ENCODE data around the gene UGT1A5.
A peak's percentile ranks its signal among the peaks of the same experiment; 100 is the strongest.

Gene UGT1A5

DNA sequence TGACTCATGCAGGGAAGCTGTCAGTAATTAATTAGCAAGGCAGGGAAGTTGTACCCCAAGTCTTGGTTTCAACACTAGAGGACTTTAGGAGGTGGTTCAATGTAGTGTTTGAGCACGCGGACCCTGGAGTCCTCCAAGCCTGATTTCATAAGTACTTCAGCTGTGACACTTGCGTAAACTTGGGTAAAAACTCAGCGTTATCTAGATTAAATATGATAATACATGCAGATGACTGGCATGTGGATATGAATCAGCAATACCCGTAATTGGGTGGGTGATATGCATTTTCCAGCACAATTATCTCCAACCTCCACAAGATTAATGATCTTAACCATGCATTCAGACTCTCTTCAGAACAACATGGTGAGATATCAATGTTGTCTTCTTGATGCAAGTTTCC, 25.8 kb upstream of the UGT1A5 start:
- TF ChIP-seq, protein P1, sequence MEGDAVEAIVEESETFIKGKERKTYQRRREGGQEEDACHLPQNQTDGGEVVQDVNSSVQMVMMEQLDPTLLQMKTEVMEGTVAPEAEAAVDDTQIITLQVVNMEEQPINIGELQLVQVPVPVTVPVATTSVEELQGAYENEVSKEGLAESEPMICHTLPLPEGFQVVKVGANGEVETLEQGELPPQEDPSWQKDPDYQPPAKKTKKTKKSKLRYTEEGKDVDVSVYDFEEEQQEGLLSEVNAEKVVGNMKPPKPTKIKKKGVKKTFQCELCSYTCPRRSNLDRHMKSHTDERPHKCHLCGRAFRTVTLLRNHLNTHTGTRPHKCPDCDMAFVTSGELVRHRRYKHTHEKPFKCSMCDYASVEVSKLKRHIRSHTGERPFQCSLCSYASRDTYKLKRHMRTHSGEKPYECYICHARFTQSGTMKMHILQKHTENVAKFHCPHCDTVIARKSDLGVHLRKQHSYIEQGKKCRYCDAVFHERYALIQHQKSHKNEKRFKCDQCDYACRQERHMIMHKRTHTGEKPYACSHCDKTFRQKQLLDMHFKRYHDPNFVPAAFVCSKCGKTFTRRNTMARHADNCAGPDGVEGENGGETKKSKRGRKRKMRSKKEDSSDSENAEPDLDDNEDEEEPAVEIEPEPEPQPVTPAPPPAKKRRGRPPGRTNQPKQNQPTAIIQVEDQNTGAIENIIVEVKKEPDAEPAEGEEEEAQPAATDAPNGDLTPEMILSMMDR (IDR thresholded peaks at IDR 0.05; ENCODE audit: low read length, missing control alignments) = no peak
- H3K4me3 ChIP-seq (replicated peaks; ENCODE audit: low read depth, low read length) = no peak overlapping the region

DNA sequence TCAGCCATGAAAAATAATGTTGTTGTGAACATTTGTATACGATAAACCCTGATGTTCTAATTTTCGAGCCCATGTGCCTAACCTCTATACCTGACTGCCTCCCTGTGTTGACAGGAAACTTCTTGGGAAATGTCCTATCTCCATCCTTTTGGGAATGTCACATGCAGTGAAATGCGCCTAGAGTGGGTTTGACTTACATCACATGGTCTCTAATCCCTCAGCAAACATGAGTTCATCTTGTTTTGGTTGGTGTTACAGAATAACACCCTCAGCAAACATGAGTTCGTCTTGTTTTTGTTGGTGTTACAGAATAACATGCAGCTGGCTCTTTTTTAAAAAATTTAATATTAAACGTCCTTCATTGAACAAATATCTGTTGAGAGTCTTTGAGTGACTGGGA, 24.4 kb upstream of the UGT1A5 start:
- TF ChIP-seq, protein P1 (IDR thresholded peaks at IDR 0.05; ENCODE audit: low read length, missing control alignments) = no peak
- H3K4me3 ChIP-seq (replicated peaks; ENCODE audit: low read depth, low read length) = no peak overlapping the region
- no peak for DNase-seq (ENCODE audit: low read depth)

More for the DNA sequence above, 25.8 kb upstream of the UGT1A5 start:
- peak; percentile 29 for DNase-seq (ENCODE audit: low read depth)

DNA sequence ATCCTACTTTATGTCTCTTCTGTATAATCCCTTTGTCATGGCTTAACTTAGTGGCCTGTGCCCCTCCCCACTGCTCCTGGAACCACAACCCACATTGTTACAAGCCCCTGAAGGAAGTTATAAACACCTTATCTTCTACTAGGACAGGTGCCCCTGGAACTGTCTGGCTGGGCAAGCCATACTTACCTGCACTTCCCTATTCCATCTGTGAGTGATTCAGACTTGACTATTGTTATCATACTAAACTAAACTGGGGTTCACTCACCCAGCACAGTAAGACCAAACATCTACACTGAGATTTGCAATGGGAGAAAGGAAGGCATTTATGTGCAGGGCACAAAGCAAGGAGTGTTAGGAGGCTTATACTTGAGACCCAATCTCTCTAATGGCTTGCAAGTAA, 23.7 kb upstream of the UGT1A5 start:
- no peak for DNase-seq (ENCODE audit: low read depth)
- no peak overlapping the region for H3K4me3 ChIP-seq (replicated peaks; ENCODE audit: low read depth, low read length)
- TF ChIP-seq, protein P1 (IDR thresholded peaks at IDR 0.05; ENCODE audit: low read length, missing control alignments) = no peak

DNA sequence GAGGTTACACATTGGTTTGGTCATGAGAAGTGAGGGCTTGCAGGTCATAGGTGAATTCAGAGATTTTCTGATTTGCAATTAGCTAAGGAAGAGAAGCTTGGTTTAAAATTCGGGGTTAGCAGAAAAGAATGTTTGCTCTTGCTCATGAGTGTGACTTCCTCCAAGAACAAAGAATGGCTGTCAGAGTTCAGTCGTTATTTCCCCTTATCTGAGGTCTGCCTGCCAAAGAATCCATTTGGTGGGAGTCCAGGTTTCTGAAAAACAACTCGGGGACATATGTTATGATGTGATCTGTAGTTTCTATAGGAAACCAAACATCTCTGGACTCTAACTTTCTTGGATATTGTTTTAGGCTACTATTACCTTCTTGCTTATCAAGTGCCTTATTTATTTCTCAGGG, 23.2 kb upstream of the UGT1A5 start:
- peak; percentile 82 for DNase-seq (ENCODE audit: low read depth)
- TF ChIP-seq, protein P1 (IDR thresholded peaks at IDR 0.05; ENCODE audit: low read length, missing control alignments) = no peak
- H3K4me3 ChIP-seq (replicated peaks; ENCODE audit: low read depth, low read length) = no peak overlapping the region

DNA sequence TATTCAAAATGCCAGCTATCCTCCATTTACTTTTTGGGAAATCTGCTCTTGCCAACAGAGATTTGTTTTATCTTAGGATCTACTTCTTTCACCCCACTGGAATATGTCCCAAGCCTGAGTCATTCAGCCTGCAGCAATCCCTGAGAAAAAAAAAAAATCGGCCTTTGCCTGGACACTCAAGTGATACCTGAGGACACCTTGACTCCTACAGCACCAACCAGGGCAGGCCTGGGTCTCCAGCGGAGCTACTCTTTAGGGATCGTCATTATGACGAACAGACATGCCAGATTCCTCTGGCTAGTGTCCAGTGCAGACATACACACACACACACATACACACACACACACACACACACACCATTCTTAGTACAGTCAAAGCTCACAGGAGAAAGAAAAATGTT, 22.3 kb upstream of the UGT1A5 start:
- no peak overlapping the region for H3K4me3 ChIP-seq (replicated peaks; ENCODE audit: low read depth, low read length)
- peak; percentile 56 for DNase-seq (ENCODE audit: low read depth)
- TF ChIP-seq, protein P1 (IDR thresholded peaks at IDR 0.05; ENCODE audit: low read length, missing control alignments) = no peak

DNA sequence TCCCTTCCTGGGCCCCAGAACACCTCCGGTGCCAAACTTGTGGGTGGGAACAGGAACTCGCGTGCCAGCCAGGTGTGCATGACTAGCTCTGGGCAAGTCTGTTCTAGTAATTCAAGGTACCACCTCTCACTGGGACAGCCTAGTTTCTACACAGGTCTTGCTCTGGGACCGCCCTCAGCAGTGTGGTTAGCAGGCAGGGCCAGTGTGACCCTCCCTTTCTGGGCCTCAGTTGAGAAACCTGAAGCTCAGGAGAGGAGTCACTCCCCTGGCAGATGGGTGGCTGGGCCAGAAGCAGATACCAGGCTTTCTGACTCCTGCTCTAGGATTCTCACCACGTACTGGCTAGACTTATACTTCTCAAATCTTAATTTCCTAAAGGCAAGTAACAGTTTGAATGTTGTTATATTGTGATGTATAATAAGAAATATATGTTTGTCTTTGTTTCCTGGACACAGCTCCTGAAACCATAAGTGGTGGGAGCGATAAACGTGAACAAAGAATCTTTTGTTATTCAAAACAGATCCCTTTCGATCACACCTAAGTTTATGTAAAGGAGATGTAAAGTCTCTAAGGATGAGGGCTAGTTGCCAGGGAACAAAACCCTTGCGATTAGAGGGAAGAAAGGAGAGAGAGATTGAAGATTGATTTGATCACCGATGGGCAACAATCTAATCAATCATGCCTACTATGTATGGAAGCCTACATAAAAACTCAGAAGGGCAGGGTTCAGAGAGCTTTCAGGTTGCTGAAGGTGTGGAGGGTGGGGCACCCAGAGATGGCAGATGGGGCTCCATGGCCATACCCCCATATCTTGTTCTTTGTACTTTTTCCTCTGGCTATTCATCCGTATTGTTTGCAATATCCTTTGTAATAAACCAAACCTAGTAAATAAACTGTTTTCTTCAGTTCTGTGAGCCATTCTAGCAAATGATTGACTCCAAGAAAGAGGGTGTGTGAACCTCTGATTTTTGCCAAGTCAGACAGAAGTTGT, 21.0 kb upstream of the UGT1A5 start:
- no peak for DNase-seq (ENCODE audit: low read depth)
- no peak overlapping the region for H3K4me3 ChIP-seq (replicated peaks; ENCODE audit: low read depth, low read length)
- TF ChIP-seq, protein P1 (IDR thresholded peaks at IDR 0.05; ENCODE audit: low read length, missing control alignments) = no peak

Data from fibroblast of pulmonary artery (primary cell).